ENCODE results near the gene SPNS3. TPM values are rescaled to one million over a fixed set of nuclear protein-coding genes. Genes with fewer than 3 reads are reported as not detected.

The SPNS3 gene
- total and polyA plus RNA-seq, 4 donors, result 0.40 to 1.6 (median 0.52) TPM

- ATAC-seq (ENCODE audit: insufficient read depth, low FRiP score), result no peak
- WGBS, 2 donors, result 88 to 93% methylated on average over 8 of the region's 8 CpGs
Measured at GRCh38 chr17:4465786-4466185, 32.0 kb downstream of the SPNS3 start.

GRCh38 chr17:4467287-4467686 is 33.5 kb downstream of the SPNS3 start:
- Histone ChIP-seq H3K4me3 (no peak overlapping the region), H3K9ac (ENCODE audit: insufficient read depth in 1 of 2, low read length in 2 of 2) (no peak overlapping the region), H3K27me3 (ENCODE audit: control insufficient read depth in 3 of 3, insufficient read depth in 3 of 3, low read length in 2 of 3) (no peaks in the 10 kb centered on the region), H3K4me1 (ENCODE audit: control insufficient read depth in 5 of 5, insufficient read depth in 5 of 5, low read length in 5 of 5) (no peaks in the 10 kb centered on the region), H3K9me3 (ENCODE audit: control insufficient read depth in 4 of 4, insufficient read depth in 3 of 4, low read length in 3 of 4) (no peaks in the 10 kb centered on the region), H3K36me3 (ENCODE audit: control insufficient read depth in 4 of 4, insufficient read depth in 4 of 4, low read length in 4 of 4) (no peaks in the 10 kb centered on the region), H3K27ac (ENCODE audit: low read depth in 1 of 2, low read length in 1 of 2) (no peak overlapping the region)
- DNase-seq (no peak), ATAC-seq (ENCODE audit: insufficient read depth, low FRiP score) (no peak)
- no peak for TF ChIP-seq CTCF (IDR thresholded peaks at IDR 0.05; ENCODE audit: control extremely low read depth, extremely low read depth)
- WGBS, 2 donors, result 68 to 83% methylated on average over 7 of the region's 7 CpGs

More at GRCh38 chr17:4465786-4466185, 32.0 kb downstream of the SPNS3 start:
- Histone ChIP-seq H3K4me3 (no peak overlapping the region), H3K9me3 (ENCODE audit: control insufficient read depth in 4 of 4, insufficient read depth in 3 of 4, low read length in 3 of 4) (no peaks in the 10 kb centered on the region), H3K27me3 (ENCODE audit: control insufficient read depth in 3 of 3, insufficient read depth in 3 of 3, low read length in 2 of 3) (no peaks in the 10 kb centered on the region), H3K36me3 (ENCODE audit: control insufficient read depth in 4 of 4, insufficient read depth in 4 of 4, low read length in 4 of 4) (no peaks in the 10 kb centered on the region), H3K9ac (ENCODE audit: insufficient read depth in 1 of 2, low read length in 2 of 2) (no peak overlapping the region), H3K27ac (ENCODE audit: low read depth in 1 of 2, low read length in 1 of 2) (no peak overlapping the region), H3K4me1 (ENCODE audit: control insufficient read depth in 5 of 5, insufficient read depth in 5 of 5, low read length in 5 of 5) (no peaks in the 10 kb centered on the region)
- TF ChIP-seq CTCF (IDR thresholded peaks at IDR 0.05; ENCODE audit: control extremely low read depth, extremely low read depth), result no peak
- DNase-seq, result no peak

GRCh38 chr17:4469552-4469951 is 35.8 kb downstream of the SPNS3 start:
- Histone ChIP-seq H3K4me1 (ENCODE audit: control insufficient read depth in 5 of 5, insufficient read depth in 5 of 5, low read length in 5 of 5) (peaks cover 0 to 2% (median 0%) of the 10 kb centered on the region in 5 donors), H3K4me3 (no peak overlapping the region), H3K36me3 (ENCODE audit: control insufficient read depth in 4 of 4, insufficient read depth in 4 of 4, low read length in 4 of 4) (no peaks in the 10 kb centered on the region), H3K27me3 (ENCODE audit: control insufficient read depth in 3 of 3, insufficient read depth in 3 of 3, low read length in 2 of 3) (no peaks in the 10 kb centered on the region), H3K27ac (ENCODE audit: low read depth in 1 of 2, low read length in 1 of 2) (no peak overlapping the region), H3K9me3 (ENCODE audit: control insufficient read depth in 4 of 4, insufficient read depth in 3 of 4, low read length in 3 of 4) (no peaks in the 10 kb centered on the region), H3K9ac (ENCODE audit: insufficient read depth in 1 of 2, low read length in 2 of 2) (no peak overlapping the region)
- TF ChIP-seq CTCF (IDR thresholded peaks at IDR 0.05; ENCODE audit: control extremely low read depth, extremely low read depth), result no peak
- DNase-seq (no peak), ATAC-seq (ENCODE audit: insufficient read depth, low FRiP score) (no peak)
- 91 to 92% methylated on average over 12 of the region's 12 CpGs for WGBS, 2 donors

GRCh38 chr17:4472286-4472685 is 38.5 kb downstream of the SPNS3 start:
- no peak for ATAC-seq (ENCODE audit: insufficient read depth, low FRiP score)
- H3K36me3 ChIP-seq (ENCODE audit: control insufficient read depth in 4 of 4, insufficient read depth in 4 of 4, low read length in 4 of 4), result no peaks in the 10 kb centered on the region
- no peak overlapping the region for H3K27ac ChIP-seq (ENCODE audit: low read depth in 1 of 2, low read length in 1 of 2)
- H3K9ac ChIP-seq (ENCODE audit: insufficient read depth in 1 of 2, low read length in 2 of 2), result no peak overlapping the region
- no peak overlapping the region for H3K4me3 ChIP-seq
- no peaks in the 10 kb centered on the region for H3K27me3 ChIP-seq (ENCODE audit: control insufficient read depth in 3 of 3, insufficient read depth in 3 of 3, low read length in 2 of 3)
- DNase-seq, result no peak
- no peak for TF ChIP-seq CTCF (IDR thresholded peaks at IDR 0.05; ENCODE audit: control extremely low read depth, extremely low read depth)
- H3K4me1 ChIP-seq (ENCODE audit: control insufficient read depth in 5 of 5, insufficient read depth in 5 of 5, low read length in 5 of 5), result peaks cover 0 to 5% (median 0%) of the 10 kb centered on the region in 5 donors
- WGBS, 2 donors, result 92 to 94% methylated on average over 3 of the region's 3 CpGs
- no peaks in the 10 kb centered on the region for H3K9me3 ChIP-seq (ENCODE audit: control insufficient read depth in 4 of 4, insufficient read depth in 3 of 4, low read length in 3 of 4)
